H1 (cell line): ENCODE data around the gene TSHZ2. TPM values are rescaled to one million over a fixed set of nuclear protein-coding genes. Genes with fewer than 3 reads are reported as not detected.

Experiments
- CTCF ChIA-PET: fragments of 300-600 bp; sonication (Branson Sonifier 250); formaldehyde crosslinking; loops from one replicate; lab custom pipeline; 2021; ENCODE audit not compliant: partially characterized antibody; lab: Charles Lee
- POLR2A ChIA-PET: fragments of 300-600 bp; sonication (Branson Sonifier 250); formaldehyde crosslinking; loops from one replicate; lab custom pipeline; 2021; ENCODE audit warnings: inconsistent platforms; ENCODE audit not compliant: partially characterized antibody; lab: Charles Lee
- DNase-seq, 2 experiments: peaks; one replicate each; pipeline versions ENCODE4 v3.0.0 to v3.0.0-alpha.2; 2010 to 2022; ENCODE audit warnings: low spot score in 2 of 2, low read depth in 1 of 2, mixed read lengths in 1 of 2
- FAIRE-seq: peaks from 2 replicates; lab custom pipeline; 2011; peaks lifted over from hg19 to GRCh38; lab: Jason Lieb, UNC
- H2AFZ ChIP-seq: 2 replicates; pipeline ENCODE4 v1.8.1; 2012; ENCODE audit warnings: low read length, inconsistent platforms
- H2AK5ac ChIP-seq: 2 replicates; pipeline ENCODE4 v1.6.1; 2013; ENCODE audit warnings: low read depth, low read length
- H2BK120ac ChIP-seq: replicated peaks from 2 replicates; pipeline ENCODE3; 2013; ENCODE audit warnings: low read depth, low read length, inconsistent platforms
- H2BK12ac ChIP-seq: 2 replicates; pipeline ENCODE4 v1.6.1; 2013; ENCODE audit warnings: low read depth, low read length
- H2BK15ac ChIP-seq: 2 replicates; pipeline ENCODE4 v1.6.1; 2013; ENCODE audit warnings: low read length
- H2BK20ac ChIP-seq: 2 replicates; pipeline ENCODE4 v1.6.1; 2013; ENCODE audit warnings: low read length
- H2BK5ac ChIP-seq: 2 replicates; pipeline ENCODE4 v1.6.1; 2013; ENCODE audit warnings: low read depth, low read length
- H3K14ac ChIP-seq: 2 replicates; pipeline ENCODE4 v1.6.1; 2013; ENCODE audit warnings: inconsistent platforms; ENCODE audit not compliant: insufficient read length
- H3K18ac ChIP-seq: 2 replicates; pipeline ENCODE4 v1.6.1; 2013; ENCODE audit warnings: low read length; ENCODE audit errors: extremely low read depth
- H3K23ac ChIP-seq: 2 replicates; pipeline ENCODE4 v1.6.1; 2013; ENCODE audit warnings: inconsistent platforms; ENCODE audit not compliant: insufficient read length
- H3K23me2 ChIP-seq: 2 replicates; pipeline ENCODE4 v1.6.1; 2013; ENCODE audit warnings: low read depth, low read length
- H3K27ac ChIP-seq: 2 replicates; pipeline ENCODE4 v1.6.1; 2011; ENCODE audit warnings: low read depth, low read length, inconsistent platforms
- H3K27me3 ChIP-seq, 4 experiments: replicated peaks in 1 of 4; 1 replicate in 1 of 4; 2 replicates in 3 of 4; pipeline versions ENCODE4 v1.6.1 to v1.8.1; 2011 to 2013; ENCODE audit warnings: low read length in 3 of 4, mild to moderate bottlenecking in 3 of 4, inconsistent platforms in 2 of 4, mixed read lengths in 2 of 4, moderate library complexity in 1 of 4; ENCODE audit not compliant: control insufficient read depth in 3 of 4, insufficient read depth in 3 of 4; ENCODE audit errors: extremely low read depth in 1 of 4
- H3K36me3 ChIP-seq, 4 experiments: 2 replicates each; pipeline versions ENCODE4 v1.6.1 to v1.8.1; 2011 to 2013; ENCODE audit warnings: mild to moderate bottlenecking in 4 of 4, low read length in 3 of 4, moderate library complexity in 2 of 4, control low read depth in 1 of 4, inconsistent platforms in 1 of 4; ENCODE audit not compliant: insufficient read depth in 4 of 4, control insufficient read depth in 2 of 4
- H3K4ac ChIP-seq: replicated peaks from 2 replicates; pipeline ENCODE3; 2013; ENCODE audit warnings: low read length, low read depth, mixed read lengths, inconsistent platforms; ENCODE audit not compliant: insufficient read length
- H3K4me1 ChIP-seq, 4 experiments: replicated peaks in 1 of 4; 1 replicate in 1 of 4; 2 replicates in 3 of 4; pipeline versions ENCODE4 v1.6.1 to v1.8.1; 2011 to 2013; ENCODE audit warnings: low read length in 3 of 4, inconsistent platforms in 2 of 4, mixed read lengths in 1 of 4; ENCODE audit not compliant: insufficient read depth in 4 of 4, control insufficient read depth in 3 of 4
- H3K4me2 ChIP-seq, 2 experiments: 2 replicates each; pipeline versions ENCODE4 v1.6.1 to v1.8.1; 2011 to 2013; ENCODE audit warnings: low read depth in 2 of 2, low read length in 2 of 2, control low read depth in 1 of 2, inconsistent platforms in 1 of 2, mild to moderate bottlenecking in 1 of 2; ENCODE audit not compliant: insufficient read depth in 1 of 2
- H3K4me3 ChIP-seq, 4 experiments: fragments of 200-600, 300-600 bp in 1 of 4; sonication (generic), shearing (Covaris generic), sonication (Bioruptor Twin) in 1 of 4; 2 replicates each; pipeline versions ENCODE4 v1.5.1 to v1.8.1; 2011 to 2016; ENCODE audit warnings: low read length in 4 of 4, low read depth in 3 of 4, control low read depth in 2 of 4, inconsistent platforms in 2 of 4, mild to moderate bottlenecking in 2 of 4, mixed read lengths in 1 of 4, moderate library complexity in 1 of 4; ENCODE audit not compliant: insufficient read depth in 2 of 4; ENCODE audit errors: extremely low read depth in 1 of 4
- H3K56ac ChIP-seq: replicated peaks from 2 replicates; pipeline ENCODE3; 2013; ENCODE audit warnings: low read depth, mild to moderate bottlenecking, mixed read lengths, low read length, inconsistent platforms; ENCODE audit not compliant: insufficient read length
- H3K79me1 ChIP-seq: 2 replicates; pipeline ENCODE4 v1.6.1; 2013; ENCODE audit warnings: low read depth, low read length, control low read depth
- H3K79me2 ChIP-seq, 2 experiments: 2 replicates each; pipeline versions ENCODE4 v1.6.1 to v1.8.1; 2012 to 2013; ENCODE audit warnings: low read length in 2 of 2, mild to moderate bottlenecking in 2 of 2, inconsistent platforms in 1 of 2; ENCODE audit not compliant: insufficient read depth in 2 of 2, control insufficient read depth in 1 of 2
- H3K9ac ChIP-seq, 4 experiments: replicated peaks in 1 of 4; 1 replicate in 1 of 4; 2 replicates in 3 of 4; pipeline versions ENCODE4 v1.6.1 to v1.8.1; 2011 to 2013; ENCODE audit warnings: low read depth in 3 of 4, low read length in 3 of 4, control low read depth in 2 of 4, mild to moderate bottlenecking in 2 of 4, moderate library complexity in 2 of 4, inconsistent platforms in 1 of 4; ENCODE audit errors: extremely low read depth in 1 of 4
- H3K9me3 ChIP-seq, 2 experiments: 2 replicates each; pipeline versions ENCODE4 v1.6.1 to v1.8.1; 2012 to 2013; ENCODE audit warnings: mild to moderate bottlenecking in 2 of 2, moderate library complexity in 2 of 2, control low read depth in 1 of 2, inconsistent platforms in 1 of 2, low read depth in 1 of 2, low read length in 1 of 2, mixed read lengths in 1 of 2; ENCODE audit not compliant: insufficient read depth in 2 of 2
- H4K20me1 ChIP-seq, 2 experiments: replicated peaks in 1 of 2; 2 replicates each; pipeline versions ENCODE3 to v1.8.1; 2011 to 2013; ENCODE audit warnings: inconsistent platforms in 2 of 2, low read length in 2 of 2, mild to moderate bottlenecking in 1 of 2; ENCODE audit not compliant: insufficient read depth in 2 of 2, control insufficient read depth in 1 of 2
- H4K5ac ChIP-seq: 2 replicates; pipeline ENCODE4 v1.6.1; 2013; ENCODE audit warnings: low read length, low read depth, mixed read lengths, inconsistent platforms; ENCODE audit not compliant: insufficient read length
- H4K8ac ChIP-seq: 2 replicates; pipeline ENCODE4 v1.8.0; 2013; ENCODE audit warnings: mild to moderate bottlenecking, moderate library complexity, low read length, inconsistent platforms; ENCODE audit not compliant: insufficient read depth; ENCODE audit errors: extremely low read depth
- H4K91ac ChIP-seq: replicated peaks from 2 replicates; pipeline ENCODE3; 2013; ENCODE audit warnings: low read length, mixed read lengths, inconsistent platforms; ENCODE audit not compliant: insufficient read length
- EGR1 ChIP-seq: IDR thresholded peaks from 2 replicates; pipeline ENCODE4 v1.6.1; 2011; ENCODE audit warnings: low read depth, low read length, borderline replicate concordance
- GABPA ChIP-seq: IDR thresholded peaks from 2 replicates; pipeline ENCODE4 v1.6.1; 2011; ENCODE audit warnings: mild to moderate bottlenecking, low read length, moderate library complexity, borderline replicate concordance; ENCODE audit not compliant: insufficient read depth
- GTF2F1 ChIP-seq: IDR thresholded peaks from 2 replicates; pipeline ENCODE4 v1.6.1; 2012; ENCODE audit warnings: low read depth, low read length, improper control_type of control experiment, borderline replicate concordance
- JUN ChIP-seq: IDR thresholded peaks from 2 replicates; pipeline ENCODE4 v1.6.1; 2011; ENCODE audit warnings: low read depth, mild to moderate bottlenecking, improper control_type of control experiment, low read length
- KDM4A ChIP-seq: IDR thresholded peaks from one replicate; pipeline ENCODE4 v1.7.1; 2012; ENCODE audit warnings: low read depth, mild to moderate bottlenecking, moderate library complexity, low read length, inconsistent platforms; ENCODE audit not compliant: severe bottlenecking
- MAX ChIP-seq: IDR thresholded peaks from 2 replicates; pipeline ENCODE4 v1.6.1; 2012; ENCODE audit warnings: inconsistent platforms
- NANOG ChIP-seq: IDR thresholded peaks from 2 replicates; pipeline ENCODE4 v1.6.1; 2011; ENCODE audit warnings: low read length, low read depth, mild to moderate bottlenecking, inconsistent platforms; ENCODE audit not compliant: insufficient read depth, poor library complexity, severe bottlenecking
- NRF1 ChIP-seq: IDR thresholded peaks from 2 replicates; pipeline ENCODE4 v1.6.1; 2011; ENCODE audit warnings: mild to moderate bottlenecking, low read depth, low read length, improper control_type of control experiment
- SAP30 ChIP-seq: fragments of 300-600 bp; sonication (generic); IDR thresholded peaks from 2 replicates; pipeline ENCODE4 v1.7.1; 2012; ENCODE audit warnings: low read length, moderate library complexity, mild to moderate bottlenecking, inconsistent platforms; ENCODE audit not compliant: insufficient read depth, insufficient replicate concordance
- SUZ12 ChIP-seq: fragments of 200-600 bp; sonication (generic); IDR thresholded peaks from 2 replicates; pipeline ENCODE4 v1.6.1; 2012; ENCODE audit warnings: mild to moderate bottlenecking, inconsistent platforms, low read length, moderate library complexity, mixed read lengths
- TCF12 ChIP-seq: IDR thresholded peaks from 2 replicates; pipeline ENCODE4 v1.6.1; 2011; ENCODE audit warnings: low read depth, mild to moderate bottlenecking, low read length
- USF2 ChIP-seq: IDR thresholded peaks from 2 replicates; pipeline ENCODE4 v1.6.1; 2011; ENCODE audit warnings: low read length, improper control_type of control experiment
- WGBS, 2 experiments: shearing (Covaris generic) in 1 of 2; methylation state at CpG; one replicate each; pipeline versions ENCODE4 v1.1.6 to v1.1.7; 2013 to 2015; ENCODE audit warnings: low lambda C conversion rate in 2 of 2, mixed read lengths in 2 of 2, inconsistent platforms in 1 of 2, low coverage in 1 of 2, missing lambda C conversion rate in 1 of 2; ENCODE audit not compliant: insufficient replicate concordance in 2 of 2, insufficient coverage in 1 of 2, insufficient read length in 1 of 2; ENCODE audit errors: extremely low coverage in 1 of 2, missing lambda C conversion rate in 1 of 2; 5-methylcytosine and 5-hydroxymethylcytosine counted together
- polyA plus RNA-seq, 7 experiments: library from polyadenylated mRNA; depleted of rRNA in 3 of 7; stranded (reverse) in 5 of 7; unstranded in 2 of 7; fragments of >200 nt in 5 of 7; fragments of 200-250 nt in 2 of 7; gene quantifications; 1 replicate in 5 of 7; 2 replicates in 1 of 7; 4 replicates in 1 of 7; pipeline versions ENCODE4 v1.2.1 to v1.2.3, GENCODE V29; 2011 to 2013; ENCODE audit warnings: missing spikeins in 2 of 7, mixed read lengths in 2 of 7
- total RNA-seq: library from RNA; stranded (reverse); fragmentation: NEBNext Ultra II Directional; extraction: Animal tissue kit (Norgen Biotek cat#: 25700); gene quantifications from 2 replicates; pipeline ENCODE4 v1.2.1, GENCODE V29; 2021

TSHZ2 gene
- total and polyA plus RNA-seq, 2 of the 8 experiments (the other 6 are each of a cell fraction or from before 2014, with no cell fraction given): 0.14 to 0.30 TPM

GRCh38 chr20:53466279-53466678 is 494.1 kb downstream of the TSHZ2 start:
- no peak overlapping the region for H2BK15ac ChIP-seq
- TF ChIP-seq GTF2F1 (no peak), NRF1 (no peak), GABPA (no peak), KDM4A (no peak), MAX (no peak), JUN (no peak), TCF12 (no peak), USF2 (no peak), NANOG (no peak), EGR1 (no peak), SUZ12 (no peak), SAP30 (no peak)

More at GRCh38 chr20:53466279-53466678, 494.1 kb downstream of the TSHZ2 start:
- H3K56ac ChIP-seq: no peak overlapping the region
- peaks cover 10 to 19% of the 10 kb centered on the region in 2 experiments; a peak in 3 of 4 replicates for H3K9me3 ChIP-seq
- ChIA-PET POLR2A (no interaction called here), CTCF (interaction anchor here (0.6 to 0.8 kb wide), 4 partner anchors 18 to 1239 kb away, joined by 3 read pairs; no protein-coding TSS in a partner anchor)
- H3K23ac ChIP-seq: no peak overlapping the region
- no peak overlapping the region for H2AK5ac ChIP-seq
- no peaks in the 10 kb centered on the region for H3K4me1 ChIP-seq
- H3K36me3 ChIP-seq: peaks cover 0 to 3% (median 0%) of the 10 kb centered on the region in 4 experiments; a peak in 1 of 8 replicates
- no peak overlapping the region for H3K4me3 ChIP-seq
- no peaks in the 10 kb centered on the region for H3K23me2 ChIP-seq
- no peaks in the 10 kb centered on the region for H4K20me1 ChIP-seq
- no peak overlapping the region for H2BK5ac ChIP-seq
- no peak overlapping the region for H4K5ac ChIP-seq
- 91% methylated on average over 4 of the region's 4 CpGs; no CpG with 5 or more reads in 1 of the 2 experiments for WGBS, 2 experiments
- H3K9ac ChIP-seq: no peak overlapping the region
- no peak overlapping the region for H2BK20ac ChIP-seq
- no peak overlapping the region for H3K27ac ChIP-seq
- no peak overlapping the region for H2AFZ ChIP-seq
- H3K79me2 ChIP-seq: no peaks in the 10 kb centered on the region
- no peak overlapping the region for H3K14ac ChIP-seq
- no peak for FAIRE-seq
- H3K27me3 ChIP-seq: no peaks in the 10 kb centered on the region
- H3K18ac ChIP-seq: no peak overlapping the region
- H3K79me1 ChIP-seq: no peaks in the 10 kb centered on the region; the same call in 1 of the 2 replicates
- H2BK120ac ChIP-seq: no peak overlapping the region
- no peak overlapping the region for H4K8ac ChIP-seq
- H2BK12ac ChIP-seq: no peak overlapping the region
- no peak for DNase-seq
- no peak overlapping the region for H3K4ac ChIP-seq
- no peak overlapping the region for H4K91ac ChIP-seq
- no peak overlapping the region for H3K4me2 ChIP-seq
